GM21529 (cell line): ENCODE data around the gene ITGB5.
A peak's percentile ranks its signal among the peaks of the same experiment; 100 is the strongest.
"Not testable (repeated sequence)": the region's sequence is repeated elsewhere in the genome, so short reads cannot be mapped to it uniquely, and the experiment has no call there.

Source experiments
- ATAC-seq: cut with Tn5 transposase; IDR thresholded peaks from one replicate; pipeline ENCODE4 v1.9.1; 2021; ENCODE audit not compliant: unreplicated experiment

ITGB5 gene

GRCh38 chr3:124791639-124792151 lies 95.5 kb downstream of the ITGB5 start:
- ATAC-seq = no peak

DNA sequence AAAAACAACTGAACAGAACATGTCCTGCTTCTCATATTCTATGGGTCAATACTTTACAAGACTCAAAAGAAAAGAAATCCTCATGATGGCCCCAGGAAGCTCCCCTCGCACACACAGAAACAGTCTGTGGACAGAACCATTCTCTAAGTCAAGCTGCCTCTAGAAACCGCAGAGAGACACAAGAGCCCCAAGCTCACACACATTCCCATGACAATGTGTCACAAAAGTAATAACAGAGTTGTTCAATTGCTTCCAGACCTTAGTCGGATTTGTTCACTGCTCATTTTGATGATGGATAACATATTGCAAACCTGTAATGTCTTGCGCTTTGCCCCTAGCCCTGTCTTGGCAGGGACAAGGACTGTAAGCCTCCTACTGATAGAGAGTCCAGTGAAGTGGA lies 96.0 kb downstream of the ITGB5 start:
- ATAC-seq = no peak

- not testable (repeated sequence) for ATAC-seq
Measured at GRCh38 chr3:124789103-124789502, 98.1 kb downstream of the ITGB5 start.

- no peak for ATAC-seq
Measured at GRCh38 chr3:124788254-124788745, 98.9 kb downstream of the ITGB5 start.

DNA sequence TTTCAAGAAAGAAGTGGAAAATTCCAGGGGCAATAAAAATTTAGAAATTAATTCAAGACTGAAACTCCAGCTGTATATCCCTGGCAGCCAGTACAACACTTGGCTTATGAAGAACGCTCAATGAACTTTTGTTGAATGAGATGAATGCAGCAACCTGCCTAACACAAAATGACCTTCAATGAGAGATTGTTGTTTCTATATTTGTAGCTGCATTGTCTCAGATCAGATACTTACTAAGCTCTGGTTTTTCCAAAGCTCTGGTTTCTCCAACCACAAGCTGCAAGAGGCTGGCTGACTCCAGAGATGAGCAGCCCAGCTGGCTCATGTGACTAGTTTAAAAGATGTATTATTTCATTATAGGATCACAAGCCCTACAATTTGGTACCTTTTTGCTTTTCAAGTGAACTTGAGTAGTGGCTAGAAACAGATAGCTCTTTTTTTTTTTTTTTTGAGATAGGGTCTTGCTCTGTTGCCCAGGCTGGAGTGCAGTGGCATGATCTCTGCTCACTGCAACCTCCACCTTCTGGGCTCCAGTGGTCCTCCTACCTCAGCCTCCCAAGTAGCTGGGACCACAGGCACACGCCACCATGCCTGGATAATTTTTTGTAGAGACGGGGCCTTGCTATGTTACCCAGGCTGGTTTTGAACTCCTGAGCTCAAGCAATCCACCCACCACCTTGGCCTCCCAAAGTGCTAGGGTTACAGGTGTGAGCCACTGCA lies 99.5 kb downstream of the ITGB5 start:
- no peak for ATAC-seq

DNA sequence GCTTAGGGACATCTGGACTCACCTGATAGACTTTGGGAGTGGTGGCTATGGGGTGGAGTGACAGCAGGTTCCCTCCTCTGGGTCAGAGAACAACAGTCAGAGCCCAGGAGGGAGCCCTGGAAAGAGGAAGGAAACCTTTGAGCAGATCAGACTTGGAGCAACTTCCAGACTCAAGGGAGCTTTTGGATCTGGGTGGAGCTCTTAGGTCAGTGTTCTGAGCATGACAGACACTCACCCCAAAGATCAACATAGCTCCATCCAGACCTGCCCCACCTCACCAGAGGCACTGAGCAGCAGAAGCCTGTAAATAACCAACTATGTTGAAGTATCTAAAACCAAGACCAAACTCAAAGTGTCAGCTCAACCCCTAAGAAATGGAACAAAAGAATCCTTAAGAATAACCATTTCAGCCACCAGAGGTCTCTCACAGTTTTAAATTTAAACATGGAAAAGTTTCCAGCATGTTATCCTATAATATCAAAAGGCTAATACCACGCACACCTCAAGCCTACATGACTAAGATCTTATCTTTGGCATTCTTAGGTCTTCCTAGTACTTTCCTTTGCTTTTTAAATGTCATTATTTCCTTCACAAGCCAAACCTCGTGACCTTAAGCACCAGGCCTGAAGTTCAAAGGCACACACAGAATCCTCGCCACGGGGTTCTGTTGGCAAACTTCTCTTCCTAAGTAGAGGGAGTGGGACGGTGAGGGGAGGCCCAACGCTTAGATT lies 100.5 kb downstream of the ITGB5 start:
- no peak for ATAC-seq

GRCh38 chr3:124785973-124786372 lies 101.2 kb downstream of the ITGB5 start:
- ATAC-seq = no peak

DNA sequence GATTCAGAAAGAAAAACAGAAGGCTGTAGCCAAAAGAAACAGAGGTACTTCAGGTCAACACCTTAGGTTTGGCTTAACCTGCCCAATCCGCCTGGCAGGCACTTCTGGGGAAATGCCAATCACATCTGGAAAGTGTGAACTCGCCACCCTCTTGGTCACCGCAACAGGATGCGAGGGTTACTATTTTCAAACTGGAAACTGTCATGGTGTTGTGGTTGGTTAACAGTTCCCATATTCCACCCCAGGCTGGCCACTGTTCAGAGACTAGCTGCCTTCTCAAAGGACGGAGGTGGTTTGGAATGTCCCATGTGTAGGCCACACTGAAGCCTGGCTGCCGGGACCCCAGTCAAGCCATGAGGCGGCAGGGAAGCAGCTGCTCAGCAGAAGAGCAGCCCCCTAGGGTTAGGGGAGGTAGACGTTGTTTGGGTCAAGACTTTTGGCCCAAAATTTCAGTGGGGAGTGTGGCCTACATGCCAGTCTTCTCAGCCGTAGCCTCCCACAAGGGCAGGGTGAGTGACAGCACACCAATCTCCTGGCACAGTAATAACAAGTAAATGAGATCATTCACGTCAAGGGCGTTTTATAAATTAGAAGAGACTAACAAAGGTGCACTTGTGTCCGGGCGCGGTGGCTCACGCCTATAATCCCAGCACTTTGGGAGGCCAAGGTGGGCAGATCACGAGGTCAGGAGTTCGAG lies 102.3 kb downstream of the ITGB5 start:
- ATAC-seq = peak; percentile 66

- no peak for ATAC-seq
Measured at GRCh38 chr3:124783696-124784095, 103.5 kb downstream of the ITGB5 start.

- ATAC-seq = not testable (repeated sequence)
Measured at GRCh38 chr3:124782377-124782712, 104.8 kb downstream of the ITGB5 start.

DNA sequence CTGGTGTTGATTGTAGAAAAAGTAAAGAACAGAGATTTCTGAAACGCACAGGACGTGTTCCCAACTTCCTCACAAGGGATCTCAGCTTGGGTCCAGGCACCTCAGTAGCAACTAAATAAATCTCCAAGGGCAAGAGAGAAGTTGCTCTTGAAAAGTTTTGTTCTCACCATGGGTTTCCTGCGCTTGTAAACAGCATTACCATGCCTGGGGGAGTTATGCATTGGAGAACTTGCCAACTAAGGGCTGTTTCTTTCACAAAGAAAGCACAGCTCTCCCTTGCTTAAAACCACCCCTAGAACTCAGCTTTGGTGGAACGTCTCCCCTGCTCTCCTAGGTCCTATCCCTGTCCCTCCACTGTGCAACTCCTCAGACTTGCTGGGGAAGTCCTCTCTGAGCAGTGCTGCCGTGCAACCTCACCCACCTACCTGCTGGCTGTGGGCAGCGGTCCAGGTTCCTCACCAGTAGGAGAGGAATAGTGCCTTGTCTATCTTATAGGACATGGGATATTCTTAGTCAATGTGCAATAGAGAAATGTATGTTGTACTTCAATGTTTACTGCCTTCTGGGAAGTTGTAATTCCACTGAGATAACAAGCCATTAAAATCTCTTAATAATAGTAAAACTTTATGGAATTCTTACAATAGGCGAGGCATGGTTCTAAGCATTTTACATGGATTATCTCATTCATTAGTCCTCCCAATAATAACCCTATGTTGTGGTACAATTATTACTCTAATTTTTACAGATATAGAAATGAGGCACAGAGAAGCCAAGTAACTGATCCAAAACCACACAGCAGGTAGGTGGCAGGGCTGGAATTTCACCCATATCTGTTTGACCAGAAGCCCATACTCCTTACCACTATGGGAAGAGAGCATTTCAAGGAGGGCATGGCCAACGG lies 105.4 kb downstream of the ITGB5 start:
- no peak for ATAC-seq

- no peak for ATAC-seq
Measured at GRCh38 chr3:124780761-124781475, 106.2 kb downstream of the ITGB5 start.

GRCh38 chr3:124780356-124780755 lies 106.8 kb downstream of the ITGB5 start:
- no peak for ATAC-seq

- no peak for ATAC-seq
Measured at GRCh38 chr3:124779751-124780191, 107.4 kb downstream of the ITGB5 start.

DNA sequence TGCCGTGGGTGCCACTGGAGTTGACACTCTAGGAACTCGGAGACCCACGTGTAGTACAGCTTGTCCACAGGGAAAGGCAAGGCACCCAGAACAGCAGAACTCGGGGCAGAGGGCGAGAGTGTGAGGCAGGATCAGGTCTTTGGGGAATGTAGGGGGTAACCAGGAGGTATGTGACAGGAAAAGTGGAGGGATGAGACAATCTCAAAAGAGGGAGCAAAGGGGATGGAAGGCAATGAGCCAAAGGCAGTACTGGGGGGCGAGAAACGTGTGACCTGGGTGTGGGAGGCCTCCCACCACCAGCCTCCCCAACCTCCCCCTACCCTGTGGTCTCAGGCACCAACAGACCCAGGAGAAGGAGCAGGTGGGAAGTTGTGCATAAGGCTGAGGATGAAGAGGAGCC lies 108.0 kb downstream of the ITGB5 start:
- ATAC-seq = no peak

- ATAC-seq = no peak
Measured at GRCh38 chr3:124777762-124778470, 109.2 kb downstream of the ITGB5 start.

DNA sequence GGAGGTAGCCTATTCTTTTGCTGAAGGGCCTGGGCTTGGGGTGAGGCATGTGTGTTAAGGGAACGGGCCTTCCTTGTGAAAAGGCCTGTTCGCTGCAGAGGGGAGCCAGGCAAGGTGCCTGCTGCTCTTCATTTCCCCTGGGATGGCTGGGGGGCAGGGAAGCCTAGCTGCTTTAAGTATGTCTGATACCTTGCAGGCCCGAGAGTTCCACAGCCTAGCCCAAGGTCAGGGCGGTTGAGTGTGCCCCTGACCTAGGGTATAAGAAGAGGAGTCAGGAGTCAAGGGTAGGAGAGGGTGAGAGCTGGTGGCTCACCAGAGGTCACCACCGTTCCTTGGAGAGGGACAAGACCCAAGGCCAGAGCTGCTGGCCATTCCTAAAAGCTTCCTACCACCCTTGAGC lies 110.3 kb downstream of the ITGB5 start:
- no peak for ATAC-seq

GRCh38 chr3:124775877-124776276 lies 111.3 kb downstream of the ITGB5 start:
- no peak for ATAC-seq

DNA sequence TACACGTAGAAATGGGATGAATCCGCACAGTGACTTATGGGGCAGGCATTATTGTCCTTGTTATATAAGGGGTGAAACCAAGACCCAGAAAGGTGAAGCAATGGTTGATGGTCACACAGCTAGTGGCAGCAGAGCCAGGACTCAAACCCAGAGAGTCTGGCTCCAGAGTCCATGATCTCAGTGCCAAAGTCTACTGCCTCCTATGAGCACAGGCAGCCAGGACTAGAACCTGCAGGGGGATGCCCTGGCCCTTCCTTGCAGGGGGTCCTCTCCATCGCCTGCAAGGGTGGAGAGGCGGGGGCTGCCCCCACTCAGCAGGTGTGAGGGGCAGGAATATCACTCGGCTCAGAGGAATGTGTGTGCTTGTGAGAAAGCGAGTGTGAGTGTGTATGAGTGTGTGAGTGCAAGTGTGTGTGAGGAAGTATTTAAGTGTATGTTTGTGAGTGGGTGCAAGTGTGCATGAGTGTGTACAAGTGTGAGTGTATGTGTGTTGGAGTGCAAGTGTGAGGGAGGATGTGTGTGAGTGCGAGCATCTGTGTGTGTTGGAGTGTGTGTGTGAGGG lies 112.2 kb downstream of the ITGB5 start:
- no peak for ATAC-seq
